PC-9 (cell line): ENCODE results near the gene ACTRT2.

Experiments
- EZH2 ChIP-seq: fragments of 200-600 bp; sonication (generic); IDR thresholded peaks from 2 replicates; pipeline ENCODE4 v1.8.0; 2017; ENCODE audit warnings: antibody characterized with exemption, low read depth
- TF ChIP-seq, protein P1 (sequence below): fragments of 200-600 bp; sonication (generic); conservative IDR thresholded peaks from 2 replicates; pipeline ENCODE4 v1.6.1; 2017; ENCODE audit warnings: mixed run types, antibody characterized with exemption, mild to moderate bottlenecking, moderate library complexity

DNA sequence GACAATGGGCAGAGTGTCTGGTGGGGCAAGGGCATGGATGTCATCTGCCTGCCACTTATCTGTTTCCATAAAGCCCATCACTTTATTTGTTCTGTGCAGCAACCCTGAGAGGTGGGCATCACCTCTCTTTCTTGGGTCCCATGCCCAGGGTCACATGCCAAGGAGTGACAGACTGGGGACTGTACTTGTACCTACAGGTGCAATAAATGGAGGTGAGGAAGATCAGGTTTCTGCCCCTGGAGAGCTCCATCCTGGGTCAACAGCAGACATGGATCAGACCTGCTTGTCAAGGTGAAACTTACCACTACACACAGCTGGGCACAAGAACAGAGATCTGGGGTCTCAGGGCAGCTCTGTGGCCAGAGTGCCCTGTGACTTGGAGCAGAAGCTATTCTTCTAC is 29.3 kb downstream of the ACTRT2 start:
- TF ChIP-seq, protein P1, sequence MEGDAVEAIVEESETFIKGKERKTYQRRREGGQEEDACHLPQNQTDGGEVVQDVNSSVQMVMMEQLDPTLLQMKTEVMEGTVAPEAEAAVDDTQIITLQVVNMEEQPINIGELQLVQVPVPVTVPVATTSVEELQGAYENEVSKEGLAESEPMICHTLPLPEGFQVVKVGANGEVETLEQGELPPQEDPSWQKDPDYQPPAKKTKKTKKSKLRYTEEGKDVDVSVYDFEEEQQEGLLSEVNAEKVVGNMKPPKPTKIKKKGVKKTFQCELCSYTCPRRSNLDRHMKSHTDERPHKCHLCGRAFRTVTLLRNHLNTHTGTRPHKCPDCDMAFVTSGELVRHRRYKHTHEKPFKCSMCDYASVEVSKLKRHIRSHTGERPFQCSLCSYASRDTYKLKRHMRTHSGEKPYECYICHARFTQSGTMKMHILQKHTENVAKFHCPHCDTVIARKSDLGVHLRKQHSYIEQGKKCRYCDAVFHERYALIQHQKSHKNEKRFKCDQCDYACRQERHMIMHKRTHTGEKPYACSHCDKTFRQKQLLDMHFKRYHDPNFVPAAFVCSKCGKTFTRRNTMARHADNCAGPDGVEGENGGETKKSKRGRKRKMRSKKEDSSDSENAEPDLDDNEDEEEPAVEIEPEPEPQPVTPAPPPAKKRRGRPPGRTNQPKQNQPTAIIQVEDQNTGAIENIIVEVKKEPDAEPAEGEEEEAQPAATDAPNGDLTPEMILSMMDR = no peak
- no peak for TF ChIP-seq EZH2
